HCT116 (cell line): ENCODE data around the gene NEURL1. TPM values are rescaled to one million over a fixed set of nuclear protein-coding genes. Genes with fewer than 3 reads are reported as not detected.

Experiments used
- ATAC-seq: fragments of 200-7000 bp; cut with Tn5 transposase; 2 replicates; pipeline ENCODE4 v1.9.1; 2020; ENCODE audit warnings: mild to moderate bottlenecking, moderate library complexity
- BruUV-seq: library from RNA; stranded (reverse); fragments of 400-500 nt; replicated peaks from 2 replicates; lab custom pipeline; 2021; lab: Mats Ljungman, UMichigan
- CTCF ChIA-PET: fragments of 300-600 bp; sonication (Branson Sonifier 250); formaldehyde crosslinking; loops from one replicate; lab custom pipeline; 2021; ENCODE audit warnings: antibody characterized with exemption; lab: Charles Lee
- POLR2A ChIA-PET: fragments of 300-600, 350-600 bp; sonication (Branson Sonifier 250); formaldehyde crosslinking; loops from one replicate; lab custom pipeline; 2021; ENCODE audit warnings: antibody characterized with exemption; lab: Charles Lee
- RAD21 ChIA-PET, 2 experiments: fragments of 300-600 bp; sonication (Branson Sonifier 250); formaldehyde crosslinking; loops; one replicate each; lab custom pipeline; 2023; ENCODE audit warnings: low total read pairs in 2 of 2; ENCODE audit not compliant: uncharacterized antibody in 2 of 2, unreplicated experiment in 2 of 2, low non-redundant PET in 1 of 2; lab: Charles Lee
- DNase-seq: peaks from one replicate; pipeline ENCODE4 v3.0.0-alpha.2; 2010; ENCODE audit warnings: low read depth, low spot score
- H2AFZ ChIP-seq: fragments of 200-600 bp; shearing (Covaris generic), sonication (generic); 2 replicates; pipeline ENCODE4 v1.6.1; 2017; ENCODE audit warnings: low read depth, mixed run types, mixed read lengths, antibody characterized with exemption, low read length; ENCODE audit not compliant: poor library complexity, severe bottlenecking
- H3K27ac ChIP-seq: 2 replicates; pipeline ENCODE4 v1.5.1; 2012; ENCODE audit warnings: low read depth, low read length
- H3K27me3 ChIP-seq: fragments of 200-600 bp; sonication (generic); 2 replicates; pipeline ENCODE4 v1.6.1; 2016; ENCODE audit warnings: mixed run types, low read length, mixed read lengths; ENCODE audit not compliant: insufficient read depth
- H3K36me3 ChIP-seq, 2 experiments: fragments of 200-500 bp in 1 of 2; fragments of 200-600 bp in 1 of 2; sonication (Bioruptor generic) in 1 of 2; sonication (generic) in 1 of 2; 2 replicates each; pipeline versions ENCODE4 v1.5.1 to v1.6.1; 2014 to 2016; ENCODE audit warnings: low read length in 2 of 2, inconsistent platforms in 1 of 2, mixed read lengths in 1 of 2, mixed run types in 1 of 2; ENCODE audit not compliant: insufficient read depth in 2 of 2, control insufficient read depth in 1 of 2
- H3K4me1 ChIP-seq, 2 experiments: fragments of 200-600 bp in 1 of 2; sonication (generic) in 1 of 2; 2 replicates each; pipeline versions ENCODE4 v1.5.1 to v1.6.1; 2012 to 2017; ENCODE audit warnings: low read length in 2 of 2, inconsistent platforms in 1 of 2, mild to moderate bottlenecking in 1 of 2, mixed read lengths in 1 of 2, mixed run types in 1 of 2, moderate library complexity in 1 of 2; ENCODE audit not compliant: insufficient read depth in 2 of 2, control insufficient read depth in 1 of 2
- H3K4me2 ChIP-seq: fragments of 200-600 bp; sonication (generic); 2 replicates; pipeline ENCODE4 v1.6.1; 2017; ENCODE audit warnings: mixed run types, low read length, mixed read lengths
- H3K4me3 ChIP-seq, 2 experiments: fragments of 200-600 bp in 1 of 2; sonication (generic) in 1 of 2; replicated peaks in 1 of 2; 2 replicates each; pipeline ENCODE4 v1.5.1; 2011 to 2016; ENCODE audit warnings: low read length in 2 of 2, control low read depth in 1 of 2, low read depth in 1 of 2, mild to moderate bottlenecking in 1 of 2, mixed read lengths in 1 of 2, mixed run types in 1 of 2
- H3K79me2 ChIP-seq: fragments of 200-600 bp; sonication (generic); 2 replicates; pipeline ENCODE4 v1.6.1; 2017; ENCODE audit warnings: mild to moderate bottlenecking, mixed run types, low read length, moderate library complexity, mixed read lengths; ENCODE audit not compliant: insufficient read depth
- H3K9ac ChIP-seq: fragments of 200-600 bp; sonication (generic); 2 replicates; pipeline ENCODE4 v1.6.1; 2016; ENCODE audit warnings: low read length, mixed read lengths
- H3K9me2 ChIP-seq: fragments of 200-600 bp; sonication (generic), shearing (Covaris generic); 2 replicates; pipeline ENCODE4 v1.6.1; 2017; ENCODE audit warnings: mixed run types, mild to moderate bottlenecking, moderate library complexity; ENCODE audit not compliant: insufficient read depth
- H3K9me3 ChIP-seq, 2 experiments: fragments of 200-500 bp in 1 of 2; fragments of 200-600 bp in 1 of 2; sonication (Bioruptor generic) in 1 of 2; sonication (generic) in 1 of 2; 2 replicates each; pipeline ENCODE4 v1.6.1; 2014 to 2017; ENCODE audit warnings: low read length in 2 of 2, mixed read lengths in 2 of 2, inconsistent platforms in 1 of 2, low read depth in 1 of 2, mild to moderate bottlenecking in 1 of 2, mixed run types in 1 of 2, moderate library complexity in 1 of 2; ENCODE audit not compliant: control insufficient read depth in 1 of 2, insufficient read depth in 1 of 2
- H4K20me1 ChIP-seq: fragments of 200-600 bp; sonication (generic), shearing (Covaris generic); 2 replicates; pipeline ENCODE4 v1.6.1; 2017; ENCODE audit warnings: mixed run types, mild to moderate bottlenecking, moderate library complexity; ENCODE audit not compliant: insufficient read depth
- CBX3 ChIP-seq: IDR thresholded peaks from 2 replicates; pipeline ENCODE4 v1.6.1; 2012; ENCODE audit warnings: low read depth
- CEBPB ChIP-seq: IDR thresholded peaks from 2 replicates; pipeline ENCODE4 v1.6.1; 2012; ENCODE audit warnings: low read depth
- EGR1 ChIP-seq: IDR thresholded peaks from 2 replicates; pipeline ENCODE4 v1.6.1; 2012; ENCODE audit warnings: low read depth
- ELF1 ChIP-seq: IDR thresholded peaks from 2 replicates; pipeline ENCODE4 v1.6.1; 2012; ENCODE audit warnings: low read depth, borderline replicate concordance
- EZH2 ChIP-seq: fragments of 200-600 bp; sonication (generic); IDR thresholded peaks from 2 replicates; pipeline ENCODE4 v1.6.1; 2017; ENCODE audit warnings: antibody characterized with exemption, mixed run types
- EZH2phosphoT487 ChIP-seq: fragments of 200-600 bp; IDR thresholded peaks from 2 replicates; pipeline ENCODE4 v1.6.1; 2018; ENCODE audit warnings: antibody characterized with exemption, borderline replicate concordance
- FOSL1 ChIP-seq: IDR thresholded peaks from 2 replicates; pipeline ENCODE4 v1.6.1; 2012; ENCODE audit warnings: low read depth
- MAX ChIP-seq: IDR thresholded peaks from 2 replicates; pipeline ENCODE4 v1.6.1; 2012
- POLR2AphosphoS5 ChIP-seq: IDR thresholded peaks from 2 replicates; pipeline ENCODE4 v1.6.1; 2011; ENCODE audit warnings: mild to moderate bottlenecking, low read depth, low read length, moderate library complexity
- RAD21 ChIP-seq: IDR thresholded peaks from 2 replicates; pipeline ENCODE4 v1.6.1; 2012; ENCODE audit warnings: low read depth, mild to moderate bottlenecking
- SIN3A ChIP-seq: IDR thresholded peaks from 2 replicates; pipeline ENCODE4 v1.6.1; 2012; ENCODE audit warnings: low read depth
- SP1 ChIP-seq: IDR thresholded peaks from 2 replicates; pipeline ENCODE4 v1.6.1; 2012; ENCODE audit warnings: low read depth
- SRF ChIP-seq: IDR thresholded peaks from 2 replicates; pipeline ENCODE4 v1.6.1; 2012; ENCODE audit warnings: low read depth
- YY1 ChIP-seq: IDR thresholded peaks from 2 replicates; pipeline ENCODE4 v1.6.1; 2011; ENCODE audit warnings: low read length, low read depth, moderate library complexity, mild to moderate bottlenecking; ENCODE audit not compliant: insufficient replicate concordance; ENCODE audit errors: extremely low read depth
- ZBTB33 ChIP-seq: IDR thresholded peaks from 2 replicates; pipeline ENCODE4 v1.6.1; 2011; ENCODE audit warnings: mild to moderate bottlenecking, low read length, moderate library complexity; ENCODE audit not compliant: insufficient replicate concordance; ENCODE audit errors: extremely low read depth
- ZFX ChIP-seq: fragments of 450-650 bp; IDR thresholded peaks from 2 replicates; pipeline ENCODE4 v1.6.1; 2017
- ZNF274 ChIP-seq: fragments of 200-500 bp; sonication (Bioruptor generic); IDR thresholded peaks from 2 replicates; pipeline ENCODE4 v1.6.1; 2014; ENCODE audit warnings: mild to moderate bottlenecking, low read depth, low read length, inconsistent platforms
- intact Hi-C: fragments of 100-400 bp; cut with micrococcal nuclease; formaldehyde crosslinking; loops from 2 replicates; pipeline ENCODE4 v1.10.0; 2022
- total RNA-seq: library from RNA; stranded (reverse); gene quantifications from one replicate; pipeline ENCODE4 v1.2.1, GENCODE V29; 2021; ENCODE audit not compliant: unreplicated experiment
- TF ChIP-seq, protein P1 (sequence below): IDR thresholded peaks from 2 replicates; pipeline ENCODE4 v1.6.1; 2012

NEURL1 gene
- total RNA-seq, 1 experiment from 2014 or later, result 1.4 TPM

GRCh38 chr10:103640436-103641181, 147.1 kb downstream of the NEURL1 start:
- no peaks in the 10 kb centered on the region for H3K9me3 ChIP-seq
- no peak overlapping the region for H3K9ac ChIP-seq
- H3K9me2 ChIP-seq, result no peaks in the 10 kb centered on the region
- H3K4me2 ChIP-seq, result no peak overlapping the region
- DNase-seq, result no peak
- no peak for ATAC-seq
- H3K79me2 ChIP-seq, result no peaks in the 10 kb centered on the region
- POLR2A ChIA-PET, result interaction anchor here (0.6 kb wide), 1 partner anchor 785 kb away, joined by 3 read pairs; no protein-coding TSS in a partner anchor
- no peaks in the 10 kb centered on the region for H4K20me1 ChIP-seq
- H2AFZ ChIP-seq, result no peak overlapping the region
- no peak for TF ChIP-seq EZH2
- no peak for TF ChIP-seq POLR2AphosphoS5
- no peaks in the 10 kb centered on the region for H3K27me3 ChIP-seq
- RAD21 ChIA-PET, result no interaction called here
- intact Hi-C loops, result no loop called here
- no peak overlapping the region for H3K4me3 ChIP-seq
- BruUV-seq, result no TSS peak
- CTCF ChIA-PET, result no interaction called here
- no peak overlapping the region for H3K27ac ChIP-seq
- H3K36me3 ChIP-seq, result no peaks in the 10 kb centered on the region
- peaks cover 3 to 14% of the 10 kb centered on the region in 2 experiments; a peak in 3 of 4 replicates for H3K4me1 ChIP-seq

- Histone ChIP-seq H3K4me1 (peaks cover 3 to 14% of the 10 kb centered on the region in 2 experiments; a peak in 3 of 4 replicates), H3K27ac (no peak overlapping the region), H3K27me3 (no peaks in the 10 kb centered on the region), H3K4me3 (no peak overlapping the region), H3K4me2 (no peak overlapping the region), H3K9ac (no peak overlapping the region), H3K79me2 (no peaks in the 10 kb centered on the region), H4K20me1 (no peaks in the 10 kb centered on the region), H3K36me3 (no peaks in the 10 kb centered on the region), H3K9me3 (no peaks in the 10 kb centered on the region), H3K9me2 (no peaks in the 10 kb centered on the region), H2AFZ (no peak overlapping the region)
- DNase-seq, result no peak
- ChIA-PET CTCF (no interaction called here), RAD21 (no interaction called here), POLR2A (interaction anchor here (0.6 kb wide), 1 partner anchor 786 kb away, joined by 3 read pairs; no protein-coding TSS in a partner anchor)
- no TSS peak for BruUV-seq
- ATAC-seq, result no peak
- TF ChIP-seq SRF (no peak), SIN3A (no peak), ZBTB33 (no peak), EGR1 (no peak), ZNF274 (no peak), YY1 (no peak), EZH2 (no peak), ELF1 (no peak), RAD21 (no peak), EZH2phosphoT487 (no peak), CEBPB (no peak), FOSL1 (no peak), CBX3 (no peak), ZFX (no peak), MAX (no peak), SP1 (no peak)
- TF ChIP-seq, protein P1, sequence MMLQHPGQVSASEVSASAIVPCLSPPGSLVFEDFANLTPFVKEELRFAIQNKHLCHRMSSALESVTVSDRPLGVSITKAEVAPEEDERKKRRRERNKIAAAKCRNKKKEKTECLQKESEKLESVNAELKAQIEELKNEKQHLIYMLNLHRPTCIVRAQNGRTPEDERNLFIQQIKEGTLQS, result no peak
- intact Hi-C loops, result no loop called here
Measured at GRCh38 chr10:103641326-103641725, 147.8 kb downstream of the NEURL1 start.
